GM19467 (cell line): ENCODE results near the gene SCP2.
"Not testable (repeated sequence)": the region's sequence is repeated elsewhere in the genome, so short reads cannot be mapped to it uniquely, and the experiment has no call there.

Experiments
- ATAC-seq: cut with Tn5 transposase; IDR thresholded peaks from one replicate; pipeline ENCODE4 v1.9.1; 2021; ENCODE audit warnings: mild to moderate bottlenecking, moderate library complexity; ENCODE audit not compliant: unreplicated experiment

Gene SCP2

GRCh38 chr1:52967666-52968065, 40.6 kb downstream of the SCP2 start:
- ATAC-seq: no peak

- ATAC-seq: not testable (repeated sequence)
Observed at GRCh38 chr1:52969234-52969633, 42.2 kb downstream of the SCP2 start.

DNA sequence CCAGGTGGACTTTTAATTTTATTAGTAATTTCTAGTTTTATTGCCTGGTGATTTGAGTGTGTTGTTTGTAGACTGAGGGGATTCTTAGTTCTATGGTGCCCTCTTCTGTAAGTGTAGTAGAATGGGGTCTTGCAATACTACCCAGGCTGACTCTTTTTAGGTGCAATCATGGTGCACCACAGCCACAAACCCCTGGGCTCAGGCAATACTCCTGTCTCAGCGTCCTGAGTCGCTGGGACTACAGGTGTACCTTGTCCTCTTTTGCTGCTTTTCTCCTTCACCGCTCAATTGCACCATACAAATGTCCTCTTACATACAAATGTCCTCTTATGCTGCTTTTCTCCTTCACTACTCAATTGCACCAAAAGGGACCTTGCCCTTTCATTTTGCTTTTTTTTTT, 43.1 kb downstream of the SCP2 start:
- ATAC-seq: no peak

DNA sequence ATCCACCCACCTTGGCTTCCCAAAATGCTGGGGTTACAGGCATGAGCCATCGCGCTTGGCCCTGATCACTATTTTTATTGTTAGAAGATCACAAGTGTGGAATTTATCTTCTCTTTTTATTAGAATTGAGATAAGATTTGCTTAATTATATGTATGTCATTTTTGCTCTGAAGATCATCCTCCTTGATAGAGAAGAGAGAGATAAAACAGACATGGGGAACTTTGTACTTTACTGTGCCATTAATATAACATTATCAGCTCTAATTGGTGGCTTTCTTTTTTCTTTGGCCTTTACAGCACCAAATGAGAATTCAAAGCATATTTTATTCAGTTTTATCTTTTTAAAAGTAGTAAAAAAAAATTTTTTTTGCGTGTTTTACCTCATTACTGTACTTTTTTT, 46.8 kb downstream of the SCP2 start:
- no peak for ATAC-seq

DNA sequence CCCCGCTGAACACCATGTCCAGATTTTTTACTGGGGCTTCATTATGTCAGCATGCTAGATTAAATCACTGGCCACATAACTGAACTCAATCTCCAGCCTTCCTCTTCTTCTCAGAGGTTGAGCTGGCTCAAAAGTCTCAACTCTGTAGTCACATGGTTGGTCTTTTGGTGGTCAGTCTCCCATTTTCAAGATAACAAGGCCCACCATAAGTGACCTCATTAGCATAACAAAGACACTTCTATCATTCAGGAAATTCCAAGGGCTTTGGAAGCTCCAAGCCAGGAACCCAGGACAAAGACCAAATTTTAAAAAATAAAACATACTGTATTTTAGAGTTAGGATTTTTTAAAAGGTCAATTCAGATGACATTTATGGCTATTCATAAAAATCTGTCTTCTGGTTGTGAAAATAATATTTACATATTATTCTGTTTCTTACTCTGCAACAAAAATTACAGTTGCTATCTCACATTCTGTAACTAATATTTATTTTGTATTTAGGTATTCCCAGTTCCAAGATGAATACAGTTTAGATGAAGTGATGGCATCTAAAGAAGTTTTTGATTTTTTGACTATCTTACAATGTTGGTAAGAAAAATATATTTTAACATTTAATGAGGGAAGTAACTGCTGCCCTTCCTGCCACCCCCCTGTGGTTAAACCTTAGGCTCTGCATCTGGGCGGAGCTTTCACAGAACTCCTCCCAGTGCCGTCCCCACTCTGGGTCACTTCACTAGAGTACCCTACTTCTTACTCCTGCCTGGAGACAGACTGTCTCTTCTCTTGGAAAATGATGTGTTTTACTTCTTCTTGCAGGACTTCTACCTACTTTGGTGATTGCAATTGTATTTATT, 49.3 kb downstream of the SCP2 start:
- no peak for ATAC-seq

GRCh38 chr1:52978045-52978444, 51.0 kb downstream of the SCP2 start:
- no peak for ATAC-seq

GRCh38 chr1:52992733-52993132, 65.7 kb downstream of the SCP2 start:
- ATAC-seq: not testable (repeated sequence)

- no peak for ATAC-seq
Observed at GRCh38 chr1:52994656-52995055, 67.6 kb downstream of the SCP2 start.

DNA sequence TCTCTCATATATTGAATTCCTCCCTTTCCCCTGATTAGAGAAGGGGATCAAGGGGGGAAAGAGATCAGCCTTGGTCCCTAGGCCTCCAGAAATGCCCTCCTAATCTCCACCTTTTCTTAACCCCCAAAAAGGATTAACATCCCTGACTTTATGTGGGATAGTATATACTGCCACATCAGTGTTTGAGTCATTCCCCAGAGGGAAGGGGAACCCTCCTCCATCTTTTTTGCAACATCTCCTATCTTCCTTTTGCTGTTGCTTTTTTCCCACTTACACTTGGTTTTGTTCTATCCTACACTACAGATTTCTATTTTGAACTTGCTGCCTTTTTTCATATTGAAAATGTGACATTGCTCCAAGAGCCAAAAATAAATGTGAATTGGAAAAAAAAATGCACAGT, 69.6 kb downstream of the SCP2 start:
- no peak for ATAC-seq

- ATAC-seq: no peak
Observed at GRCh38 chr1:53001128-53001527, 74.1 kb downstream of the SCP2 start.

- not testable (repeated sequence) for ATAC-seq
Observed at GRCh38 chr1:53006612-53007011, 79.5 kb downstream of the SCP2 start.

DNA sequence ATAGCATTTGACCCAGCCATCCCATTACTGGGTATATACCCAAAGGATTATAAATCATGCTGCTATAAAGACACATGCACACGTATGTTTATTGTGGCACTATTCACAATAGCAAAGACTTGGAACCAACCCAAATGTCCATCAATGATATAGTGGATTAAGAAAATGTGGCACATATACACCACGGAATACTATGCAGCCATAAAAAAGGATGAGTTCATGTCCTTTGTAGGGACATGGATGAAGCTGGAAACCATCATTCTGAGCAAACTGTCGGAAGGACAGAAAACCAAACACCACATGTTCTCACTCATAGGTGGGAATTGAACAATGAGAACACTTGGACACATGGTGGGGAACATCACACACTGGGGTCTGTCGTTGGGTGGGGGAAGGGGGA, 83.2 kb downstream of the SCP2 start:
- not testable (repeated sequence) for ATAC-seq

GRCh38 chr1:53011175-53011574, 84.1 kb downstream of the SCP2 start:
- ATAC-seq: no peak

GRCh38 chr1:53014791-53015507, 87.9 kb downstream of the SCP2 start:
- ATAC-seq: no peak

- no peak for ATAC-seq
Observed at GRCh38 chr1:53015508-53015860, 88.4 kb downstream of the SCP2 start.

DNA sequence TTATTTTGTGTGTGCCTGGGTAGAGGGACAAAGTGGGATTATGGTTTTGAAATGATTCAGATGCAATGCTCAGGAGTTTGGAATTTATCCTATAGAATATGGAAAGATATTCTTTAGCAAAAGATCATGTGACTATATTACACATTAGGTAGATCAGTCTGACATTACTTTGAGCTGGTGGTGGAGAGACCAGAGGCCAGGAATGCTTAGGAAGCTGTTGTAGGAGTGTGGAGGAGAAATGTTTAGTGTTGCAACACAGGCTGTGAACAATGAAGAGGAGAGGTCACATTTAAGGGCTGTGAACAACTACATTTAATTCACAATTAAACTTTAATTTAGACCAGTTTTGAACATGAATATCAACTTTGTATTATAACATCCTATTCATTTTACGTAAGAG, 89.6 kb downstream of the SCP2 start:
- ATAC-seq: no peak

DNA sequence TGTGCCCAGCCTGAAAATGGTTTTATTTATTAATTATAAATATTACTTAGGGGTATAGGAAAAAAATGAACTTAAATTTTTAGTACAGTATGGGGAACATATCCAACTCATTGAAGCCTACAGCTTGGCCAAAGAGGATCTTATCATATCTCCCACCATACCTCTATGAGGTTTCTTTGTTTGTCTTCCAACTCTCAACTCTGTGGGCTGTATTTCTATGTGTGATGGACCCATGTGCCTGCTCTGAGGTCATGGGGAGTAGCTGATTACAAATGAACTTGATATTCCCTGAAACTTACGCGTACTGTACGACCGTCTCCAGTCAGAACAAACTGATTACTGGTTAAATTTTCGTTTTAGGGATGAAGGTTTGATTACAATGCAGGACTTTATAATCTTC, 93.5 kb downstream of the SCP2 start:
- no peak for ATAC-seq

DNA sequence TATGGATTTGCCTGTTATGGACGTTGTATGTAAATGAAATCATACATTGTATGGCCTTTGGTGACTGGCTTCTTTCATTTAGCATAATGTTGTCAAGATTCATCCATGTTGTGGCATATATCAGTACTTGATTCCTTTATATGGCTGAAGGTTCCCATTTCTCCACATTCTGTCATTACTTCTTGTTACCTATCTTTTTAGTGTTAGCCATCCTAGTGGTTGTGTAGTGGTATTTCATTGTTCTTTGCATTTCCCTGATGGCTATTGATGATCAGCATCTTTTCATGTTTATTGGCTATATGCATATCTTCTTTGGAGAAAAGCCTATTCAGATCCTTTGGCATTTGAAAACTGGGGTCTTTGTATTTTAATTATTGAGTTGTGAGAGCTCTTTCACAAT, 95.1 kb downstream of the SCP2 start:
- no peak for ATAC-seq

DNA sequence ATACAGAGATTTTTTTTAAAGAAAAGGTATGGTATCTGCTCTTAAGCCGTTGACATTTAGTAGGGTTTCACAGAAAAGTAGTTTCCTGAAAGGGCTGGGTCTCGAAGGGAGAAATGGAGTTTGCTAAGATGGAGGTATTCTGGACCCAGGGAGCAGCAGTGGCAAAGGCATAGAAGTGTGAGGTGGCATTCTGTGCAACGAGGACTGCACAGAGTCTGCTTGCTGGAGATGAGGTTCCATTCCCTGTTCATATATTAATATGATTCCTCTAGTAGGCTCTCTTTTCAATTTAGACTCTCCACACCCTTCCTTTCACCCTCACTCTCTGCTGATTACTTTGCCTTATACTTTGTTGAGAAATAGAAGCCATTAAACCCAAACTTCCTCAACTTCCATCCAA, 96.5 kb downstream of the SCP2 start:
- ATAC-seq: no peak

GRCh38 chr1:53024117-53024516, 97.0 kb downstream of the SCP2 start:
- no peak for ATAC-seq

DNA sequence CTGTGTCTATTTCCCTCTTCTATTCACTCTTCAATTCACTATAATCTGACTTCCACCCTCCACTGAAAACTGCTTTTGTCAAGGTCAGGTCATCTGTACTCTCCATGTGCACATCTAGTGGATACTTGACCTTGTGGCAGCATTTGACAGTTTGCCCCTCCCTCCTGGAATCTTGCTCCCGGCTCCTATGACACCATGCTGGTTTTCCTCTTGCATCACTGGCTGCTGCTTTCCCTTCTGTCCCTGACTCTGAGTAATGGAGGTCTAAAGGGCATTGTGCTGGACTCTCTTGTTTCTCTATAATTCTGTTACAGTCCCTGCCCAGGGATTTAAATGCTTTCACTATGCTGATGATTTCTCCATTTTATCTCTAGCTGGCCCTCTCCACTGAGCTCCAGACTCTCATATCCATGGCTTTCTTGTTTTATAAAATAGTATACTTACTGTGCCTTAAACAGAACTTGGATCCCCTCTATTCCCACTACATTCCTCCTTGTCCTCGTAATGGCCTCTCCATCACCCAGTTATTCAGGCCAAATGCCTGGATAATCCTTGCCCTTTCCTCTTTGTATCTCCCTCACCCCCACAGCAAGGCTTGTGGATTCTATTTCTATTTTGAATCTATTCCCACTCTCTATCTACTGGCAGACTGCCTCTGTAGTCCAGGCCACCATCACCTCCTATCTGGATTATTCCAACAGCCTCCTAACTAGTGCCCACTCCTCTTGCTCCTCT, 98.1 kb downstream of the SCP2 start:
- ATAC-seq: no peak

- no peak for ATAC-seq
Observed at GRCh38 chr1:53025769-53026112, 98.7 kb downstream of the SCP2 start.
